HEK293 (cell line): Measurements from ENCODE around the gene TSHZ3.

Experiments
- CTCF ChIP-seq: fragments of 450-650 bp; formaldehyde crosslinking; IDR thresholded peaks from 2 replicates; pipeline ENCODE4 v1.5.1; 2016; ENCODE audit warnings: missing biosample characterization, missing genetic modification characterization
- GLI4 ChIP-seq: fragments of 450-650 bp; formaldehyde crosslinking; IDR thresholded peaks from 2 replicates; pipeline ENCODE4 v1.5.1; 2016; ENCODE audit warnings: missing biosample characterization, missing genetic modification characterization
- REST ChIP-seq: fragments of 450-650 bp; formaldehyde crosslinking; IDR thresholded peaks from 2 replicates; pipeline ENCODE4 v1.5.1; 2016; ENCODE audit warnings: missing biosample characterization, missing genetic modification characterization
- ZBTB11 ChIP-seq: fragments of 450-650 bp; formaldehyde crosslinking; conservative IDR thresholded peaks from 2 replicates; pipeline ENCODE4 v1.5.1; 2016; ENCODE audit warnings: low read depth, missing biosample characterization, missing genetic modification characterization
- ZNF175 ChIP-seq: fragments of 450-650 bp; formaldehyde crosslinking; IDR thresholded peaks from 2 replicates; pipeline ENCODE4 v1.5.1; 2016; ENCODE audit warnings: missing biosample characterization, missing genetic modification characterization
- ZNF416 ChIP-seq: fragments of 450-650 bp; formaldehyde crosslinking; IDR thresholded peaks from 2 replicates; pipeline ENCODE4 v1.5.1; 2016; ENCODE audit warnings: missing biosample characterization, missing genetic modification characterization
- ZNF660 ChIP-seq: fragments of 450-650 bp; IDR thresholded peaks from 2 replicates; pipeline ENCODE4 v1.5.1; 2018; ENCODE audit warnings: missing biosample characterization, mild to moderate bottlenecking, missing genetic modification characterization
- ZNF677 ChIP-seq: fragments of 450-650 bp; IDR thresholded peaks from 2 replicates; pipeline ENCODE4 v1.5.0; 2018; ENCODE audit warnings: missing biosample characterization, mild to moderate bottlenecking, missing genetic modification characterization, moderate library complexity

- no peak for TF ChIP-seq REST (tag by site-specific recombination)
- TF ChIP-seq CTCF: no peak
- TF ChIP-seq GLI4: no peak
- TF ChIP-seq ZNF175 (tag by site-specific recombination): no peak
- no peak for TF ChIP-seq ZNF660 (tag by site-specific recombination)
- TF ChIP-seq ZNF416 (tag by site-specific recombination): no peak
- no peak for TF ChIP-seq ZNF677 (tag by site-specific recombination)
- TF ChIP-seq ZBTB11 (tag by site-specific recombination): no peak
Observed at GRCh38 chr19:31328238-31328637, 21.0 kb downstream of the TSHZ3 start.
